ENCODE results near the gene GPS1. TPM values are rescaled to one million over a fixed set of nuclear protein-coding genes. Genes with fewer than 3 reads are reported as not detected.

GPS1 gene
- total RNA-seq, 1 donor from 2014 or later = 35.5 TPM

DNA sequence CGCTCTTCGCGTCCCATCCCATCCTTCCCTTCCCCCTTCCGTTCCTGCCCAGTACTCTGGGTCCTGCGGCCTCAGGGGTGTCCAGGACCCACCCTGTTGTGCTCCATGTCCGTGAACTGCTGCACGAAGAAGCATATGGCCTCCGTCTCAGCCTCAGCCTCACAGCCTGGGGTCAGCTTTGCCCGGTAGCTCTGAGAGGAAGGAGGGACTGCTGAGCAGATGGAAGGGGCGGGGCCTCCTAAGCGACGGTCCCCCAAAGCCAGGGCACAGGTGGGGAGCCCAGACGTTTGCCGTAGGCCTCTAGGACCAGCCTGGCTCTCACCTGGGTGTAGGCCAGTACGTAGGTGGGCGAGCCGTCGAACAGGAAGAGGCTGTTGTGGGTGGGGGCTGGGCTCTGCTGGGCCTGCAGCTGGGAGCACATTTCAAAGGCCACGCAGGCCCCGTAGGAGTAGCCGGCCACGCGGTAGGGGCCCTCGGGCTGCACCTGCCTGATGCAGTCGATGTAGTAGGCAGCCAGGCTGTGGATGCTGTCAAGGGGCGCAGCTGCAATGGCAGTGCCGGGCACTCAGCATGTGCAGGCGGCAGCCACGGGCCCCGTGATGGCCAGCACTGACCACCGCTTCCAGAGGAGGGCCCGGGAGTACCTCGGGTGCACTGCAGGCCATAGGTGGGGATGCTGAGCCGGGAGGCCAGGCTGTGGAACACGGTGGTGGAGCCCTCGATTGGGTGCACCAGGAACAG is 28.5 kb downstream of the GPS1 start:
- DNase-seq = no peak

GRCh38 chr17:82080789-82081464 is 29.2 kb downstream of the GPS1 start:
- no peak for DNase-seq

GRCh38 chr17:82081546-82081945 is 29.8 kb downstream of the GPS1 start:
- no peak for DNase-seq

GRCh38 chr17:82081966-82082365 is 30.3 kb downstream of the GPS1 start:
- no peak for DNase-seq

DNA sequence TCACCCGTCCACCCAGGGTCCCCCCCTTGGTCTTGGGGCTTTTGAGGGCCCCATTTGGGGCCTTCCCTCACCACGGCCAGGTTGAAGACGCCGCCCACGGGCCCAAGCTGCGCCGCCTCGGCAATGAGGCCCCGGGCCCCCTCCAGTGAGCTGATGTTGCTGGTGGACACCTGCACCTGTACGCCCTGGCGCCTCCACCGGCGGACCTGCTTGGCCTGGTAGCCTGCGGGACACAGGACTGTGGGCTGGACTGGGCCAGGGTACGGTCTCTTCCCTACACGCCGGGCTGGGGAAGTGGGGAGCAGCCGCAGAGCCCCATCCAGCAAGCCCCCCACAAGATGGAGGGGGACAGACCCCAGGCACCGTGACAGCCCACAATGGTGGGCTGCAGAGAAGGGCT is 30.8 kb downstream of the GPS1 start:
- DNase-seq = no peak

DNA sequence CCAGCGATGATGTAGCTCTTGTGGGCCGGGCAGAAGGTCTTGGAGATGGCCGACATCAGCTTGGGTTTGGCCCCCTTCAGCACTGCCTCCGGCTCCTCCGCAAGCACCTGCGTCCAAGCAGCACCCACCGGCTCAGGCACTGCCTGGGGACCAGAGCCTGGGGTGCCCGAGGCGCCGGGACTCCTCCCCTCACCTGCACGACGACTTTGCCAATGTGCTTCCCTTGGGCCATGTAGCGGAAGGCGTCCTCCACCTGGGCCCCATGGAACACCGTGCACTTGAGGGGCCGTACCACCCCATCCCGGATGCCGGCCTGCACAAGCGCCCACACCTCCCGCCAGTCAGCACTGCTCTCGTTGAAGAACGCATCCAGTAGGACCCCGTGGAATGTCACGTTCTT is 31.3 kb downstream of the GPS1 start:
- no peak for DNase-seq

DNA sequence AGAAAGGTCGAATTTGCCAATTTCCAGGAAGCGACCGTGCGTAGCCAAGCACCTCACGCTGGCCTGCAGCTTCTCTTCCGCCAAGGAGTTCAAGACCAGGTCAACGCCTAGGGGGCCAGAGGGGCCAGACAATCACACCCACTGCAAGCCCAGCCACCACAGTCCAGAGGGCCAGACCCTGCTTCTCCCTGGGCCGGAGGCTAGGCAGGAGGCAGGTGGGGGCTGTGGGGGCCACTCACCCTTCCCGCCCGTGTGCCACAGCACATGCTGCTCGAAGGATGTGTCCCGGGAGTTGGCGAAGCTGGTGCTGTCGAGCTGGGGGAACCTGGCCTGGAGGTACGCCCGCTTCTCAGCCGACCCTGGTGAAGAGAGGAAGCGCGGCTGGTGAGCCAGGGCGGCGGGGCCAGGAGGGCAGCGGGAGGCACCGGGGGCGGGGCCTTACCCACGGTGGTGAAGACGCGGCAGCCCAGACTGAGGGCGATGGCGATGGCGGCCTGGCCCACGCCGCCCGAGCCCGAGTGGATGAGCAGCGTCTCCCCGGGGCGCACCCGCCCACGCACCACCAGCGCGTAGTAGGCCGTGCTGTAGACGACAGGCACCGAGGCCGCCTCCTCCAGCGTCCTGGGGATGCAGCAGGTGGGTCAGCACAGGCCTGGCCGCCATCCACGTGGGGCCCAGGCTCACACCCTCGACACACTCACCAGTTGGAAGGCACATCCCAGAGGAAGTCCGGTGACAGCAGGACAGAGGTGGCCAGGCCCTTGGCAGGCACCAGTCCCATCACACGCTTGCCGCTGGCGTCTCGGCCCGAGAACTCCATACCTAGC is 32.0 kb downstream of the GPS1 start:
- no peak for DNase-seq

DNA sequence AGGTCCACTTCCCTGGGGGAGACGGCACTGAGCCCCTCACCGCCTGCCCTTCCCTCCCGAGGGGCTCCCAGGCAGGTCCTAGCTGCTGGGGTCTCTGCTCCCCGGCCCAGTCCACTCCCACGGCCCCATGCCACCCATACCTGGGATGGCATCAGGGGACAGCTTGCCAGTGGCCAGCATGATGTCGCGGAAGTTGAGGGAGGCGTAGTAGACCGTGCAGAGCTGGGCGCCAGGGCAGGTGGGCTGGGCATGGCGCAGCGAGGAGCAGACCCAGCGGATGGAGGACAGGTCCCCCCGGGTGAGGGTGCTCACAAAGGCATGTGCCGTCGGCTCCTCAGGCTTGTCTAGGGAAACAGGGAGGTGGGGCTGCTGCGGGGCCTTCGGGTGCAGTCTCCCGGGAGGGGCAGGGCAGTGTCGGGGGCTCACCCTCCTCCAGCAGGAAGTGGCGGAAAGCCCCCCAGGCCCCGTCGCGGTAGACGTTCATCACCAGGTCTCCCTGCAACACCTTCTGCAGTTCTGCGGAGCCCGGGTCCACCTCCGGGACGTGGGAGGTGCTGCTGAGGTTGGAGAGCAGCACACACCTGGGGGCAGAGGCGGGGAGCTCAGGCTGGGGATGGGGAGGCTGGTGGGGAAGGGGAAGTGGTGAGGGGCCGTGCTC is 32.8 kb downstream of the GPS1 start:
- DNase-seq = no peak

DNA sequence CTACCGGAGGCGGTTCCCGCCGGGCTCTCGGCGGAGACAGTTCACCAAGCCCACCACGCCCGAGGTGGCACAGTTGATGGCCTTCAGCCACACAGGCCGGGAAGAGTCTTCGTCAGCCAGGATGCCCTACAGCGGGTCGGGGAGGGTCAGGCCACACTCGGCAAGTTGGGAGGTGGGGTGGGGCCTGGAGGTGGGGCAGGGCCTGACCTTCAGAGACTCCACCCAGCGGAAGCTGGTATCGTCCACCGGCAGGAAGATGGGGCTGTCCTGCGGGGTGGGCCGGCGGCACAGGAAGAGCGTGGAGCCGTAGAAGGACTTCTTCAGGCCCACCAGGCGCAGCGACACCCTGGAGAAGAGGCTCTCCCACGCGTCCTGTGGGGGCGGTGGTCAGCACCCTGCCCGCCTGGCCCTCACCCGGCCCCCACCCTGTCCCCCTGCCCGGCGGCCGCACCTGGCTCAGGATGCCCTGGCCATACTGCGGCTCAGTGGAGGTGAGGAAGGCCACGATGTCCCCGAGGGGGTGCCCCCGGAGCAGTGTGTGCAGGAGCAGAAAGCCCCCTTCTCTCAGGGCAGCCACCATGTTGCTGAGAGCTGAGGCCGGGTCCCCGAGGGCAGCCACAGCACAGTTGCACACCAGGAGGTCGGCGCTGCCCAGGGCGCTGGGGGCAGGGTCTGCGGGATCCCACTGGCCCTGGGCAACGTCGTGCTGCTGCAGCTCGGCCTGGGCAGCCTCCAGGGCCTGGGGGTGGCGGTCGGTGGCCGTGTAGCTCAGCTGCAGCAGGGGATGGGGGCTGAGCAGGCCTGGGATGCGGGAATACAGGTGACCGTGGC is 33.5 kb downstream of the GPS1 start:
- no peak for DNase-seq

DNA sequence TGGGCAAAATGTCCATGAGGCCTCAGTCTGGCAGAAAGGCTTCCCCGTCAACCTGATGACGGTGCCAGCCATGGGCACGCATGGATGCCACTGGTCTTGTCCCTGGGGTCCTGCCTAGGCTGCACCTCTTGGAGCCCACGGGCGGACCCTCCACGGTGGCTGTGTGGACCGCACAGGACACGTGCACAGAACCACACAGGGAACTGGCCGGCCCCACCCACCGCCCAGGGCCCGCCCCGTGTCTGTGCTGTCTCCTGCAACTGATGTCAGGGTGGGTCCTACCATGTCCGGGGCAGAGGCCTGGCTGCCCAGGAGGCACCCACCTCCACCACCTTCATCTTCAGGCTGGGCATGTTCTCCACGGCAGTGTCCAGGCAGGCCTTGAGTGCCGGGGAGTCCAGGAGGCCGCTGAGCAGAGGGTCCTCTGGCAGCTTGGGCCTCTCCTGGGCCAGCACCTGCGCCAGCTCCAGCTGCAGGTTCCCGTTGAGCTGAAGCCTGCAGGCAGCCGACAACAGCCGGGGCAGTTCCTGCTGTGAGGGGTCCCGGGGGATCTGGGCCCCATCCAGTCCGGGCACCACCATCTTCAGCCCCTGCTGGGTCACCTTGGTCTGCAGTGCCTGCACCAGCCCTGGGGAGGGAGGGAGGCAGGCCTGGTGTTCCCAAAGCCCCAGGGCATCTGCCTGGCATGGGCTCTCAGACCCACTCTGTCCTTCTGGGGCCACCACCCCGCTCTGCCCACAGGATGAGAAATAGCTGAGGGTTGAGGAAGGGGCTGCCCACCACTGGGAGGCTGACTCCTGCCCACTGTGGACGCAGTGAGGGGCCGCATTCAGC is 34.5 kb downstream of the GPS1 start:
- DNase-seq = no peak

DNA sequence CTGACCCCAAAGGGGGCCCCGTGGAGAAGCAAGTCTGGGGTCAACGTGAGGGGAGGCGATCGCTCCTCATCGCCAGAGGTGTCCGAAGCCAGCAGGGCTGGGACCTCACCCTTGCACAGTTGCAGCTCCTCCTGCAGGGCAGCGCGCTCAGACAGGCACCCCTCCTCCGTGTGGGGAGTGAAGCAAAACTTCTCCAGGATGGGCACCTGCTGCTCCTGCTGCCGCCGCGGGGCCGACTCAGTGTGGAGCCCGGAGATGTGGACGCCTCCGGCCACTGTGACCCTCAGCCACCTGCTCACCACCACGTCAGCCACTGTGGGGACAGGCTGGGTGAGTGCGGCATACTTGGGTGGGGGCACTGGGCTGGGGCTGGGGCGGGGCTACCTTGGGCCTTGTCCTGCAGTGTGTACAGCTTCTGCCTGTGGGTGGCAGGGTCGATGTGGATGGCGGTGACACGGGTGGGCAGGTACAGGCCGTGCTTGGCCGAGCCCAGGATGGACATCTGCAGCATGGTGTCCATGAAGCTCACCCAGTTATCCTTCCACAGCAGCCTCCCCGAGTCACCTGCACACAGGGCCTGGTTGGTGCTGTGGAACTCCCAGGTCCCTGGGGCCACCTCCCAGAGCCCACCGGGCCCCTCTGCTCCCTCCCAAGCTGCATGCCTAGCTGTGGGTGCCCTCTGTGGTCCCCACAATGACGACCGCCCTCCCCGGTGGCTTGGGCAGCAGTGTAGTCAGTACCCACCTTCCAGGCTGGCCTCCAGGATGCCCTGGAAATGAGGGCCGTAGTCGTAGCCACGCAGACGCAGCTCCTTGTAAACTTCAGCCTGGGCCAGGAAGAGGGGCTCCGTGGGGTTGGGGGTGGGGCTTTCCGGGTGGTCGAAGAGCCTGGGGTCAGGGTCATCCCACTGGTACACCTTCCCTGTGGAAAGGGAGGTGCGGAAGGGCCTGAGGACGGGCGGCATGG is 35.5 kb downstream of the GPS1 start:
- no peak for DNase-seq

- DNase-seq = no peak
These were observed 36.5 kb downstream of the GPS1 start for GRCh38 chr17:82087961-82088837.

- DNase-seq = no peak
These were observed 37.4 kb downstream of the GPS1 start for GRCh38 chr17:82088838-82089722.

DNA sequence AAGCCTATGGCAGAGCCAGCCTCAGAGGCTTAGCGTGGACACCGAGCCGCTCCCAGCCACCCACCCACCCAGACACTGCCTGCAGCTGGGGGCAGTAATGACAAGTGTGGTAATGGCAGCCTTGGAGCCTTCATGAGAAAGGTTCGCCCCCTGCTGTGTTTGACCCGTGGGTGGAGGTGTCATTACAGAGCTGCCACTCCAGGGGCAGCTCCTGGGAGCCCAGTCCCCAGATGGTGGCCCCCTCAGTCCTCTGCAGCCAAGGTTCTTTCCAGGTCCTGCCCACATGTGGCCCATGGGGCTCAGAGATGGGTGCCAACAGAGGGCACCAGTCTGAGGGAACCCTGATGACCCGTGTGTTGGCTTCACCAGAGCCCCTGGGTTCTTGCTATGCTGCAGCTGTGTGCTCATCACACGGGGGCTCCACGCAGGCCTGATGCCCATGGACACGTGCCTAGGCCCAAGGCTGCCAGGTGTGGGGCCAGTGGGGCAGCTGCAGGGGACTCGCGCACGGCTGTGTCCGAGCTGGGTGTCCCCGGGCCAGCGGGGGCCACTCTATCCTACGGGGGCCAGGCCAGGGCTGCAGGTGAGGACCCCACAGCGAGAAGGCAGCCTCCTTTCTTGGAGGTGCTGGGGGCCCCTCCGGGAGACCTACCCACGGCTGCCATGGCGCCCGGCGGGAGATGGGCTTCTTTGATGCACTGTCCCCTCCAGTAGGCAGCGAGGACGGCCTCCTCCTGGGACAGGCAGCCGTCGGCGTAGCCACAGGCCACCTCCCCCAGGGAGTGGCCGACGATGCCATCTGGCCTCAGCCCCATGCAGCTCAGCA is 38.2 kb downstream of the GPS1 start:
- DNase-seq = no peak

DNA sequence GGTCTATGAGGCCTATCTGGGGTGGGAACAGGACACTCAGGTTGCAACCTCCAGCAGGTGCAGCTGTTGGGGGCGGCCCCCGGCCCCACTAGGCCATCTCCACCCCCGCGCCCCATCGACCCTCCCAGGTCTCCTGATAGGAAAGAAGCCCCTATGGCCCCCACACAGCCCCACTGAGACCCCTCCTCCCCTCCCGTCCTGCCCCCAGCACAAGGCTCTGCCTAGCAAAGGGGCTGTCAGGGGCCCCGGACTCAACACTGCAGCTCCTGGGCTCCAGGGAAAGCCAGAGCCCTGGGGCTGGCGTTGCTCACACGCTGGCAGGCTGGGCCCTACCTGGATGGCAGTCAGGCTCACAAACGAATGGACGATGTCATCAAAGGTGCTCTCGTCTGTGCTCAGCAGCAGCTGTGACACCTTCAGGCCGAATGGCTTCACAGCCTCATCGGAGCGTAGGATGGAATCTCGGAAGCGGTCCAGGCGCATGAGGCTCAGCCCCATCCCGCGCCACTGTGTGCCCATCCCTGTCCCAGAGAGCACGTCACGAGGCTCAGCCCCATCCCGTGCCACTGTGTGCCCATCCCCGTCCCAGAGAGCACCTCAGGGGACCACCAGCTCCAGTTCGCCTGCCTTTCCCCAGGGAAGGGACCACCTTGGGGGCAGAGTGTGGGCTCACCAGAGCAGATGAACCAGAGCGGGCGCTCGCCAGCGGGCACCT is 39.0 kb downstream of the GPS1 start:
- no peak for DNase-seq
